Measurements from ENCODE around the gene FBN2. TPM values are rescaled to one million over a fixed set of nuclear protein-coding genes. Genes with fewer than 3 reads are reported as not detected.
"Not testable (repeated sequence)": the region's sequence is repeated elsewhere in the genome, so short reads cannot be mapped to it uniquely, and the experiment has no call there.

Gene FBN2
- total RNA-seq, 1 donor from 2014 or later = 0.58 TPM

DNA sequence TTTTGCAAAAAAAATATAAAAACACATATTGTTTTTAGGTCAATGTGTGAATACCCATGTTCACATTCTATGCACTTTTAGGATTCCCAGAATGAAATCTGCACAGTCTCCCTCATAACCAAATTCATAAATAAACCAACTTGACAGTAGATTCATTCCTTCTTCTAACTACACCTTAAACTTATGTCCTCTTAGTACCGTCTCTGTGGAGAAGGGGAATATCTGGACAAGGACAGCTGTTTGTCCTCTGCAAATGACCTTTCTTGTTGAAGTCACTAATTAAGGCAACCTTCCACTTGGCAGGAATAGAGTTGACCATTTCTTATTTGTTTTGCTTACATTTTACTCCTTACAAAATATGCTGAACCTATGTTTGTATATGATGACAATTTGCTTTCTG is 71.1 kb downstream of the FBN2 start:
- Histone ChIP-seq H3K27ac (no peak overlapping the region), H3K27me3 (no peaks in the 10 kb centered on the region), H3K9me3 (no peaks in the 10 kb centered on the region), H3K4me1 (no peaks in the 10 kb centered on the region), H3K36me3 (no peaks in the 10 kb centered on the region), H3K4me3 (no peak overlapping the region)
- intact Hi-C loops (cut with DNase I) = no loop called here
- TF ChIP-seq, protein P1, sequence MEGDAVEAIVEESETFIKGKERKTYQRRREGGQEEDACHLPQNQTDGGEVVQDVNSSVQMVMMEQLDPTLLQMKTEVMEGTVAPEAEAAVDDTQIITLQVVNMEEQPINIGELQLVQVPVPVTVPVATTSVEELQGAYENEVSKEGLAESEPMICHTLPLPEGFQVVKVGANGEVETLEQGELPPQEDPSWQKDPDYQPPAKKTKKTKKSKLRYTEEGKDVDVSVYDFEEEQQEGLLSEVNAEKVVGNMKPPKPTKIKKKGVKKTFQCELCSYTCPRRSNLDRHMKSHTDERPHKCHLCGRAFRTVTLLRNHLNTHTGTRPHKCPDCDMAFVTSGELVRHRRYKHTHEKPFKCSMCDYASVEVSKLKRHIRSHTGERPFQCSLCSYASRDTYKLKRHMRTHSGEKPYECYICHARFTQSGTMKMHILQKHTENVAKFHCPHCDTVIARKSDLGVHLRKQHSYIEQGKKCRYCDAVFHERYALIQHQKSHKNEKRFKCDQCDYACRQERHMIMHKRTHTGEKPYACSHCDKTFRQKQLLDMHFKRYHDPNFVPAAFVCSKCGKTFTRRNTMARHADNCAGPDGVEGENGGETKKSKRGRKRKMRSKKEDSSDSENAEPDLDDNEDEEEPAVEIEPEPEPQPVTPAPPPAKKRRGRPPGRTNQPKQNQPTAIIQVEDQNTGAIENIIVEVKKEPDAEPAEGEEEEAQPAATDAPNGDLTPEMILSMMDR (IDR thresholded peaks at IDR 0.05) = no peak
- no peak for ATAC-seq
- DNase-seq = no peak

DNA sequence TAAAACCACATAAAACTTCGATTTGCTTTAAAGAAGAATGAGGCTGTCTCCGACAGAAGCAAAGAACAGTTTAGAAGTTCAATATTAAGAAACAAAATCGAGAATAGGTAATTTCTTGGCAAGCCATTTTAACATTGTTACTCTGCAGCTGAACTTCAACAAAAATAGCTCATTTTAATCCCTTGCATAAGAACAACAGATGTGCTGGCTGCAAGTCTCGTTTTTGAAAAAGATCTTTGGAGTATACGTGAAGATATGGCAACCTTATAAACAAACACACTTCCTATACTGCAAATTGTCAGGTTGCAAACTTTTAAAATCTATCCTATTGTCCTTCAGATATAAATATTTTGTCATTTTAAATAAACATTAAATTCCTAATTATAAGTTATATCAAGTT is 71.5 kb downstream of the FBN2 start:
- intact Hi-C loops (cut with DNase I) = no loop called here
- Histone ChIP-seq H3K36me3 (no peaks in the 10 kb centered on the region), H3K9me3 (no peaks in the 10 kb centered on the region), H3K4me1 (no peaks in the 10 kb centered on the region), H3K27ac (no peak overlapping the region), H3K27me3 (no peaks in the 10 kb centered on the region), H3K4me3 (no peak overlapping the region)
- ATAC-seq (no peak), DNase-seq (no peak)
- TF ChIP-seq, protein P1 (IDR thresholded peaks at IDR 0.05) = no peak

GRCh38 chr5:128464596-128464995 is 73.4 kb downstream of the FBN2 start:
- Histone ChIP-seq H3K4me1 (no peaks in the 10 kb centered on the region), H3K9me3 (no peaks in the 10 kb centered on the region), H3K27me3 (no peaks in the 10 kb centered on the region), H3K4me3 (no peak overlapping the region), H3K36me3 (no peaks in the 10 kb centered on the region), H3K27ac (no peak overlapping the region)
- DNase-seq = no peak
- TF ChIP-seq, protein P1 (IDR thresholded peaks at IDR 0.05) = no peak
- no peak for ATAC-seq
- intact Hi-C loops (cut with DNase I) = no loop called here

DNA sequence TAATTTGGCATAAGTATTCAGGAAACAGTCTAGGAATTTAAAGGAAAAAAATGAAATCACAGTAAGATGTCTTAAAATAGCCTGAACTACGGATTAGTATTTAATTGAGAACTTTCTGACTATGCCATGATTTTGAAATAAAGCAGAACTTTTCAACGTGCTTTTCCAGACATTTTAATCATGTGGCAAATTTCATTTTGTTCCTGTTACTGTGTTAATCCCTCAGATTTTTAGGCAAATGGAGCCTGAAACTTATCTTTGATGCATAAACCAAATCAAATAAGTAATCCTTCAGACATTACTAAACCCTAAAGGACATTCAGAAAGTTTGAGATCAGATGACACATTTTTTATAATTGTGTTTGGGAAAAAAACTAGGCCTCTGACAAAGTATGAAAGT is 75.7 kb downstream of the FBN2 start:
- Histone ChIP-seq H3K36me3 (no peaks in the 10 kb centered on the region), H3K27ac (no peak overlapping the region), H3K9me3 (no peaks in the 10 kb centered on the region), H3K27me3 (no peaks in the 10 kb centered on the region), H3K4me1 (no peaks in the 10 kb centered on the region), H3K4me3 (no peak overlapping the region)
- intact Hi-C loops (cut with DNase I) = no loop called here
- DNase-seq (no peak), ATAC-seq (no peak)
- TF ChIP-seq, protein P1 (IDR thresholded peaks at IDR 0.05) = no peak

- H3K4me1 ChIP-seq; ATAC-seq; intact Hi-C loops (cut with DNase I); H3K4me3 ChIP-seq; DNase-seq; H3K9me3 ChIP-seq; H3K36me3 ChIP-seq; H3K27ac ChIP-seq; H3K27me3 ChIP-seq: not testable (repeated sequence)
These were observed 80.7 kb downstream of the FBN2 start for GRCh38 chr5:128457147-128457915.

DNA sequence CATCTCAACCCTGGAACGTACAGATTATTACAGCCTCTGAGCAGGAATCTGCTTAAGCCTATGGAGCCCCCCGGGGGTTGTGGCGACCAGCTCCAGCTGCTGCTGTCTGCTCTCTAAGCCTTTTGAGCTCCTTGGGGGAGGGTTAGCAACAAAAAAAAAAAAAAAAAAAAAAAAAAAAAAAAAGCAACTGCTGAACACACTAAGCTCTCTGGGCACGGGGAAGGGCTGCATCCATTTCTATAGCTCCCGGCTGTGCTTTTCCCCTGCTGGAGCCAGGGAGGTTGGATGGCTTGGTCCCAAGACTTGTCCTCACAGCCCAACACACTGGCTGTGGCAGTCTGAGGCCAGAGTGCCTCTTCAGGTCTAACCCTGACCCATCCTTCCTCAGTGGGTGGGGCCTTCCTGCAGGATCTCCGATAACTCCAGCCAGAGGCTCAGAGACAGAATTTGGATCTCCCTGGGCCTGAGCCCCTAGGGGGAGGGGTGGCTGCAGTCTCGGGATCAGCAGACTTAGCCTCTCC is 82.1 kb downstream of the FBN2 start:
- Histone ChIP-seq H3K27ac (no peak overlapping the region), H3K27me3 (no peaks in the 10 kb centered on the region), H3K4me3 (no peak overlapping the region), H3K36me3 (no peaks in the 10 kb centered on the region), H3K9me3 (no peaks in the 10 kb centered on the region), H3K4me1 (no peaks in the 10 kb centered on the region)
- ATAC-seq (no peak), DNase-seq (no peak)
- TF ChIP-seq, protein P1 (IDR thresholded peaks at IDR 0.05) = no peak
- intact Hi-C loops (cut with DNase I) = no loop called here

Data from upper lobe of right lung (tissue), 1 donor.